Measurements from ENCODE around the gene MAML2. TPM values are rescaled to one million over a fixed set of nuclear protein-coding genes. Genes with fewer than 3 reads are reported as not detected.

The MAML2 gene
- total and polyA plus RNA-seq, 2 of the 13 experiments (the other 11 are each of a cell fraction or from before 2014, with no cell fraction given): 2.3 to 25.9 TPM

- TF ChIP-seq ZNF510 (CRISPR knock-in tag; IDR thresholded peaks at IDR 0.05; ENCODE audit: low read depth) (0 out of 2 replicates have a peak, but pooled peaks have one; percentile 62), ZNF430 (CRISPR knock-in tag; IDR thresholded peaks at IDR 0.05) (peak; percentile 59; the same call in 1 of the 2 replicates), MBD4 (IDR thresholded peaks at IDR 0.05; ENCODE audit: borderline replicate concordance, low read length) (peak; percentile 73; the same call in 1 of the 2 replicates), TEAD3 (CRISPR knock-in tag; optimal IDR thresholded peaks at IDR 0.05; ENCODE audit: borderline replicate concordance) (no peak), DR1 (CRISPR knock-in tag; IDR thresholded peaks at IDR 0.05) (no peak), NFRKB (IDR thresholded peaks at IDR 0.05) (no peak), ISX (CRISPR knock-in tag; conservative IDR thresholded peaks at IDR 0.05) (no peak), ZBTB38 (CRISPR knock-in tag; IDR thresholded peaks at IDR 0.05) (peak; percentile 78; the same call in 1 of the 2 replicates), KAT8 (CRISPR knock-in tag; IDR thresholded peaks at IDR 0.05) (peak; percentile 79; the same call in 1 of the 2 replicates), HNF4G (IDR thresholded peaks at IDR 0.05; ENCODE audit: borderline replicate concordance, low read depth, low read length) (peak; percentile 84; the same call in 1 of the 2 replicates), HNF4G (CRISPR knock-in tag; IDR thresholded peaks at IDR 0.05; ENCODE audit: borderline replicate concordance, low read depth) (peak; percentile 85; the same call in 1 of the 2 replicates), ADNP (CRISPR knock-in tag; IDR thresholded peaks at IDR 0.05) (peak; percentile 66; the same call in 1 of the 2 replicates), JDP2 (CRISPR knock-in tag; IDR thresholded peaks at IDR 0.05; ENCODE audit: borderline replicate concordance) (no peak), ZNF512 (CRISPR knock-in tag; IDR thresholded peaks at IDR 0.05) (peak; percentile 42; the same call in 1 of the 2 replicates)
- TF ChIP-seq, protein P1, sequence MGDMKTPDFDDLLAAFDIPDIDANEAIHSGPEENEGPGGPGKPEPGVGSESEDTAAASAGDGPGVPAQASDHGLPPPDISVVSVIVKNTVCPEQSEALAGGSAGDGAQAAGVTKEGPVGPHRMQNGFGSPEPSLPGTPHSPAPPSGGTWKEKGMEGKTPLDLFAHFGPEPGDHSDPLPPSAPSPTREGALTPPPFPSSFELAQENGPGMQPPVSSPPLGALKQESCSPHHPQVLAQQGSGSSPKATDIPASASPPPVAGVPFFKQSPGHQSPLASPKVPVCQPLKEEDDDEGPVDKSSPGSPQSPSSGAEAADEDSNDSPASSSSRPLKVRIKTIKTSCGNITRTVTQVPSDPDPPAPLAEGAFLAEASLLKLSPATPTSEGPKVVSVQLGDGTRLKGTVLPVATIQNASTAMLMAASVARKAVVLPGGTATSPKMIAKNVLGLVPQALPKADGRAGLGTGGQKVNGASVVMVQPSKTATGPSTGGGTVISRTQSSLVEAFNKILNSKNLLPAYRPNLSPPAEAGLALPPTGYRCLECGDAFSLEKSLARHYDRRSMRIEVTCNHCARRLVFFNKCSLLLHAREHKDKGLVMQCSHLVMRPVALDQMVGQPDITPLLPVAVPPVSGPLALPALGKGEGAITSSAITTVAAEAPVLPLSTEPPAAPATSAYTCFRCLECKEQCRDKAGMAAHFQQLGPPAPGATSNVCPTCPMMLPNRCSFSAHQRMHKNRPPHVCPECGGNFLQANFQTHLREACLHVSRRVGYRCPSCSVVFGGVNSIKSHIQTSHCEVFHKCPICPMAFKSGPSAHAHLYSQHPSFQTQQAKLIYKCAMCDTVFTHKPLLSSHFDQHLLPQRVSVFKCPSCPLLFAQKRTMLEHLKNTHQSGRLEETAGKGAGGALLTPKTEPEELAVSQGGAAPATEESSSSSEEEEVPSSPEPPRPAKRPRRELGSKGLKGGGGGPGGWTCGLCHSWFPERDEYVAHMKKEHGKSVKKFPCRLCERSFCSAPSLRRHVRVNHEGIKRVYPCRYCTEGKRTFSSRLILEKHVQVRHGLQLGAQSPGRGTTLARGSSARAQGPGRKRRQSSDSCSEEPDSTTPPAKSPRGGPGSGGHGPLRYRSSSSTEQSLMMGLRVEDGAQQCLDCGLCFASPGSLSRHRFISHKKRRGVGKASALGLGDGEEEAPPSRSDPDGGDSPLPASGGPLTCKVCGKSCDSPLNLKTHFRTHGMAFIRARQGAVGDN (CRISPR knock-in tag; IDR thresholded peaks at IDR 0.05): no peak
- TF ChIP-seq, protein P2, sequence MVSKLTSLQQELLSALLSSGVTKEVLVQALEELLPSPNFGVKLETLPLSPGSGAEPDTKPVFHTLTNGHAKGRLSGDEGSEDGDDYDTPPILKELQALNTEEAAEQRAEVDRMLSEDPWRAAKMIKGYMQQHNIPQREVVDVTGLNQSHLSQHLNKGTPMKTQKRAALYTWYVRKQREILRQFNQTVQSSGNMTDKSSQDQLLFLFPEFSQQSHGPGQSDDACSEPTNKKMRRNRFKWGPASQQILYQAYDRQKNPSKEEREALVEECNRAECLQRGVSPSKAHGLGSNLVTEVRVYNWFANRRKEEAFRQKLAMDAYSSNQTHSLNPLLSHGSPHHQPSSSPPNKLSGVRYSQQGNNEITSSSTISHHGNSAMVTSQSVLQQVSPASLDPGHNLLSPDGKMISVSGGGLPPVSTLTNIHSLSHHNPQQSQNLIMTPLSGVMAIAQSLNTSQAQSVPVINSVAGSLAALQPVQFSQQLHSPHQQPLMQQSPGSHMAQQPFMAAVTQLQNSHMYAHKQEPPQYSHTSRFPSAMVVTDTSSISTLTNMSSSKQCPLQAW (CRISPR knock-in tag; IDR thresholded peaks at IDR 0.05): peak; percentile 100
- TF ChIP-seq, protein P3, sequence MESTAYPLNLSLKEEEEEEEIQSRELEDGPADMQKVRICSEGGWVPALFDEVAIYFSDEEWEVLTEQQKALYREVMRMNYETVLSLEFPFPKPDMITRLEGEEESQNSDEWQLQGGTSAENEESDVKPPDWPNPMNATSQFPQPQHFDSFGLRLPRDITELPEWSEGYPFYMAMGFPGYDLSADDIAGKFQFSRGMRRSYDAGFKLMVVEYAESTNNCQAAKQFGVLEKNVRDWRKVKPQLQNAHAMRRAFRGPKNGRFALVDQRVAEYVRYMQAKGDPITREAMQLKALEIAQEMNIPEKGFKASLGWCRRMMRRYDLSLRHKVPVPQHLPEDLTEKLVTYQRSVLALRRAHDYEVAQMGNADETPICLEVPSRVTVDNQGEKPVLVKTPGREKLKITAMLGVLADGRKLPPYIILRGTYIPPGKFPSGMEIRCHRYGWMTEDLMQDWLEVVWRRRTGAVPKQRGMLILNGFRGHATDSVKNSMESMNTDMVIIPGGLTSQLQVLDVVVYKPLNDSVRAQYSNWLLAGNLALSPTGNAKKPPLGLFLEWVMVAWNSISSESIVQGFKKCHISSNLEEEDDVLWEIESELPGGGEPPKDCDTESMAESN (CRISPR knock-in tag; conservative IDR thresholded peaks at IDR 0.05): peak; percentile 57; the same call in 1 of the 2 replicates
- TF ChIP-seq, protein P4, sequence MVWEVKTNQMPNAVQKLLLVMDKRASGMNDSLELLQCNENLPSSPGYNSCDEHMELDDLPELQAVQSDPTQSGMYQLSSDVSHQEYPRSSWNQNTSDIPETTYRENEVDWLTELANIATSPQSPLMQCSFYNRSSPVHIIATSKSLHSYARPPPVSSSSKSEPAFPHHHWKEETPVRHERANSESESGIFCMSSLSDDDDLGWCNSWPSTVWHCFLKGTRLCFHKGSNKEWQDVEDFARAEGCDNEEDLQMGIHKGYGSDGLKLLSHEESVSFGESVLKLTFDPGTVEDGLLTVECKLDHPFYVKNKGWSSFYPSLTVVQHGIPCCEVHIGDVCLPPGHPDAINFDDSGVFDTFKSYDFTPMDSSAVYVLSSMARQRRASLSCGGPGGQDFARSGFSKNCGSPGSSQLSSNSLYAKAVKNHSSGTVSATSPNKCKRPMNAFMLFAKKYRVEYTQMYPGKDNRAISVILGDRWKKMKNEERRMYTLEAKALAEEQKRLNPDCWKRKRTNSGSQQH (CRISPR knock-in tag; IDR thresholded peaks at IDR 0.05; ENCODE audit: low read depth): no peak
Measured at GRCh38 chr11:96012086-96012824, 330.7 kb downstream of the MAML2 start (continued).
